H9 (cell line): Measurements from ENCODE around the gene SKAP1. TPM values are rescaled to one million over a fixed set of nuclear protein-coding genes. Genes with fewer than 3 reads are reported as not detected.

Experiments used
- DNase-seq: peaks from one replicate; pipeline ENCODE4 v3.0.0-alpha.2; 2017
- H2AFZ ChIP-seq: one replicate; pipeline ENCODE4 v1.6.1; 2013; ENCODE audit warnings: mild to moderate bottlenecking, low read length, control low read depth, moderate library complexity
- H2AK5ac ChIP-seq: 2 replicates; pipeline ENCODE4 v1.6.1; 2013; ENCODE audit warnings: low read length, control low read depth, mixed read lengths; ENCODE audit not compliant: insufficient read length
- H2BK120ac ChIP-seq: one replicate; pipeline ENCODE4 v1.6.1; 2013; ENCODE audit warnings: low read depth, mild to moderate bottlenecking, low read length, control low read depth, inconsistent platforms; ENCODE audit not compliant: poor library complexity, severe bottlenecking
- H2BK12ac ChIP-seq: 2 replicates; pipeline ENCODE4 v1.6.1; 2013; ENCODE audit warnings: low read length, control low read depth, mixed read lengths, low read depth; ENCODE audit not compliant: insufficient read length
- H2BK15ac ChIP-seq: 2 replicates; pipeline ENCODE4 v1.6.1; 2013; ENCODE audit warnings: low read depth, low read length, control low read depth
- H2BK20ac ChIP-seq: one replicate; pipeline ENCODE4 v1.6.1; 2013; ENCODE audit warnings: low read depth, mild to moderate bottlenecking, low read length, control low read depth, inconsistent platforms; ENCODE audit not compliant: poor library complexity, severe bottlenecking
- H2BK5ac ChIP-seq: 2 replicates; pipeline ENCODE4 v1.6.1; 2013; ENCODE audit warnings: low read length, control low read depth, mixed read lengths; ENCODE audit not compliant: insufficient read length
- H3K14ac ChIP-seq: 2 replicates; pipeline ENCODE4 v1.6.1; 2013; ENCODE audit warnings: low read length, control low read depth; ENCODE audit not compliant: insufficient read depth
- H3K18ac ChIP-seq: 2 replicates; pipeline ENCODE4 v1.6.1; 2013; ENCODE audit warnings: low read depth, mild to moderate bottlenecking, mixed read lengths, low read length, control low read depth; ENCODE audit not compliant: insufficient read length
- H3K23ac ChIP-seq: 2 replicates; pipeline ENCODE4 v1.6.1; 2013; ENCODE audit warnings: low read length, control low read depth, mixed read lengths, low read depth; ENCODE audit not compliant: insufficient read length
- H3K23me2 ChIP-seq: 2 replicates; pipeline ENCODE4 v1.6.1; 2013; ENCODE audit warnings: low read depth, mild to moderate bottlenecking, mixed read lengths, low read length, control low read depth; ENCODE audit not compliant: insufficient read length, poor library complexity, severe bottlenecking
- H3K27ac ChIP-seq: 2 replicates; pipeline ENCODE4 v1.5.1; 2013; ENCODE audit warnings: low read length, control low read depth, mixed read lengths, low read depth; ENCODE audit not compliant: insufficient read length
- H3K27me3 ChIP-seq: 2 replicates; pipeline ENCODE4 v1.6.1; 2013; ENCODE audit warnings: low read length, control low read depth, inconsistent platforms; ENCODE audit not compliant: insufficient read depth
- H3K4ac ChIP-seq: 2 replicates; pipeline ENCODE4 v1.6.1; 2013; ENCODE audit warnings: low read depth, mild to moderate bottlenecking, control low read depth, inconsistent platforms, low read length, moderate library complexity
- H3K4me1 ChIP-seq: 2 replicates; pipeline ENCODE4 v1.6.1; 2013; ENCODE audit warnings: low read length, control low read depth, inconsistent platforms; ENCODE audit not compliant: insufficient read depth
- H3K4me2 ChIP-seq: 2 replicates; pipeline ENCODE4 v1.6.1; 2013; ENCODE audit warnings: low read length, control low read depth, mixed read lengths; ENCODE audit not compliant: insufficient read length, insufficient read depth
- H3K56ac ChIP-seq: 2 replicates; pipeline ENCODE4 v1.6.1; 2013; ENCODE audit warnings: low read depth, mild to moderate bottlenecking, mixed read lengths, low read length, control low read depth; ENCODE audit not compliant: insufficient read length
- H3K79me1 ChIP-seq: 2 replicates; pipeline ENCODE4 v1.6.1; 2013; ENCODE audit warnings: low read depth, mild to moderate bottlenecking, moderate library complexity, low read length, control low read depth, inconsistent platforms; ENCODE audit not compliant: insufficient read depth, poor library complexity, severe bottlenecking
- H3K79me2 ChIP-seq: 2 replicates; pipeline ENCODE4 v1.6.1; 2013; ENCODE audit warnings: low read length, control low read depth, inconsistent platforms; ENCODE audit not compliant: insufficient read depth
- H3K9ac ChIP-seq: 2 replicates; pipeline ENCODE4 v1.6.1; 2013; ENCODE audit warnings: low read length, control low read depth, mixed read lengths; ENCODE audit not compliant: insufficient read length; ENCODE audit errors: extremely low read depth
- H3K9me3 ChIP-seq: one replicate; pipeline ENCODE4 v1.6.1; 2013; ENCODE audit warnings: low read depth, low read length, inconsistent platforms; ENCODE audit not compliant: control insufficient read depth
- H3T11ph ChIP-seq: one replicate; pipeline ENCODE4 v1.6.1; 2013; ENCODE audit warnings: mild to moderate bottlenecking, low read length, control low read depth, inconsistent platforms
- H4K20me1 ChIP-seq: one replicate; pipeline ENCODE4 v1.6.1; 2013; ENCODE audit not compliant: control insufficient read depth, insufficient read length, insufficient read depth
- H4K5ac ChIP-seq: 2 replicates; pipeline ENCODE4 v1.6.1; 2013; ENCODE audit warnings: low read depth, mild to moderate bottlenecking, mixed read lengths, low read length, control low read depth; ENCODE audit not compliant: insufficient read length
- H4K8ac ChIP-seq: replicated peaks from 2 replicates; pipeline ENCODE4 v1.6.1; 2013; ENCODE audit warnings: low read length, control low read depth, mixed read lengths, low read depth; ENCODE audit not compliant: insufficient read length
- H4K91ac ChIP-seq: 2 replicates; pipeline ENCODE4 v1.6.1; 2013; ENCODE audit warnings: low read depth, mild to moderate bottlenecking, moderate library complexity, mixed read lengths, low read length, control low read depth; ENCODE audit not compliant: insufficient read length
- H3K27ac Mint-ChIP-seq, 3 experiments: 2 replicates in 2 of 3; 3 replicates in 1 of 3; pipeline ENCODE4 v1.8.0; 2020 to 2021; ENCODE audit warnings: mixed read lengths in 3 of 3, mild to moderate bottlenecking in 1 of 3, moderate library complexity in 1 of 3
- H3K27me3 Mint-ChIP-seq: 2 replicates; pipeline ENCODE4 v1.8.0; 2021; ENCODE audit warnings: low read depth, mild to moderate bottlenecking, moderate library complexity, mixed read lengths
- H3K36me3 Mint-ChIP-seq, 3 experiments: 2 replicates in 2 of 3; 3 replicates in 1 of 3; pipeline ENCODE4 v1.8.0; 2020 to 2021; ENCODE audit warnings: low read depth in 3 of 3, mixed read lengths in 3 of 3; ENCODE audit not compliant: insufficient read depth in 1 of 3
- H3K4me1 Mint-ChIP-seq, 2 experiments: 2 replicates each; pipeline ENCODE4 v1.8.0; 2020; ENCODE audit warnings: mixed read lengths in 2 of 2
- H3K4me3 Mint-ChIP-seq, 2 experiments: 2 replicates in 1 of 2; 3 replicates in 1 of 2; pipeline ENCODE4 v1.8.0; 2020 to 2021; ENCODE audit warnings: mild to moderate bottlenecking in 2 of 2, mixed read lengths in 2 of 2, moderate library complexity in 1 of 2
- H3K9me3 Mint-ChIP-seq, 2 experiments: 2 replicates in 1 of 2; 3 replicates in 1 of 2; pipeline ENCODE4 v1.8.0; 2020; ENCODE audit warnings: mild to moderate bottlenecking in 2 of 2, mixed read lengths in 2 of 2, moderate library complexity in 1 of 2
- total RNA-seq: library from RNA; stranded (reverse); gene quantifications from 2 replicates; pipeline ENCODE4 v1.2.1, GENCODE V29; 2021
- TF ChIP-seq, protein P1 (sequence below): fragments of 200-600 bp; sonication (generic); conservative IDR thresholded peaks from 3 replicates; pipeline ENCODE4 v1.8.0; 2021; ENCODE audit warnings: antibody characterized with exemption, mild to moderate bottlenecking

The SKAP1 gene
- total RNA-seq, 1 experiment from 2014 or later, result not detected

DNA sequence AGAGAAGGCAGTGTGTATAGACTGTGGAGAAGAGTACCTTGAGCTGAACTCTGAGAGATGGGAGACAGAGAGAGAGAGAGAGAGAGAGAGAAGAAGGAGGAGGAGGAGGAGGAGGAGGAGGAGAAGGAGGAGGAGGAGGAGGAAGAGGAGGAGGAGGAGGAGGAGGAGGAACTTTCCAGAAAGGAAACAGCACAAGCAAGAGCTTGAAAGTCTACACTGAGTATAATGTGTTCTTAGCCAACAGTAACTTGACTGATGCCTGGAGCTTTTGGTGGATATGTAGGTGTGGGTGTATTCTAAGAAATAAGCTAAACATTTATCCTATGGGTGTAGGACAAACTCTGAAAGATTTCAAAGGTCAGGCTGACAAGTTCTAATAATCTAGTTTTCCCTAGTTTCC, 206.1 kb downstream of the SKAP1 start:
- Histone ChIP-seq H3T11ph (no peak overlapping the region), H2BK12ac (no peak overlapping the region), H3K79me2 (no peaks in the 10 kb centered on the region), H2BK120ac (no peak overlapping the region), H3K4me1 (peaks cover 8% of the 10 kb centered on the region), H3K4me2 (no peak overlapping the region), H3K18ac (no peak overlapping the region), H3K23me2 (no peaks in the 10 kb centered on the region), H3K4ac (no peak overlapping the region), H3K23ac (no peak overlapping the region), H3K9me3 (no peaks in the 10 kb centered on the region), H2AK5ac (no peak overlapping the region), H2BK5ac (no peak overlapping the region), H4K91ac (no peak overlapping the region), H3K27me3 (no peaks in the 10 kb centered on the region), H3K56ac (no peak overlapping the region), H2BK20ac (no peak overlapping the region), H4K5ac (no peak overlapping the region), H3K79me1 (no peaks in the 10 kb centered on the region), H3K27ac (no peak overlapping the region), H2AFZ (no peak overlapping the region), H4K8ac (no peak overlapping the region), H3K9ac (no peak overlapping the region), H4K20me1 (no peaks in the 10 kb centered on the region), H2BK15ac (no peak overlapping the region), H3K14ac (no peak overlapping the region)
- peaks cover 44% of the 10 kb centered on the region for H3K27me3 Mint-ChIP-seq
- no peak overlapping the region for H3K27ac Mint-ChIP-seq
- no peaks in the 10 kb centered on the region; a peak in 1 of 5 replicates for H3K9me3 Mint-ChIP-seq
- TF ChIP-seq, protein P1, sequence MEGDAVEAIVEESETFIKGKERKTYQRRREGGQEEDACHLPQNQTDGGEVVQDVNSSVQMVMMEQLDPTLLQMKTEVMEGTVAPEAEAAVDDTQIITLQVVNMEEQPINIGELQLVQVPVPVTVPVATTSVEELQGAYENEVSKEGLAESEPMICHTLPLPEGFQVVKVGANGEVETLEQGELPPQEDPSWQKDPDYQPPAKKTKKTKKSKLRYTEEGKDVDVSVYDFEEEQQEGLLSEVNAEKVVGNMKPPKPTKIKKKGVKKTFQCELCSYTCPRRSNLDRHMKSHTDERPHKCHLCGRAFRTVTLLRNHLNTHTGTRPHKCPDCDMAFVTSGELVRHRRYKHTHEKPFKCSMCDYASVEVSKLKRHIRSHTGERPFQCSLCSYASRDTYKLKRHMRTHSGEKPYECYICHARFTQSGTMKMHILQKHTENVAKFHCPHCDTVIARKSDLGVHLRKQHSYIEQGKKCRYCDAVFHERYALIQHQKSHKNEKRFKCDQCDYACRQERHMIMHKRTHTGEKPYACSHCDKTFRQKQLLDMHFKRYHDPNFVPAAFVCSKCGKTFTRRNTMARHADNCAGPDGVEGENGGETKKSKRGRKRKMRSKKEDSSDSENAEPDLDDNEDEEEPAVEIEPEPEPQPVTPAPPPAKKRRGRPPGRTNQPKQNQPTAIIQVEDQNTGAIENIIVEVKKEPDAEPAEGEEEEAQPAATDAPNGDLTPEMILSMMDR, result no peak
- no peaks in the 10 kb centered on the region for H3K36me3 Mint-ChIP-seq
- no peak for DNase-seq
- no peak overlapping the region for H3K4me3 Mint-ChIP-seq
- peaks cover 25 to 28% of the 10 kb centered on the region in 2 experiments for H3K4me1 Mint-ChIP-seq
